ENCODE measurements around the gene CORO7.

GRCh38 chr16:4323845-4324488 is 92.4 kb downstream of the CORO7 start:
- no peak for TF ChIP-seq CTCF (IDR thresholded peaks at IDR 0.05)
- TF ChIP-seq POLR2AphosphoS5 (IDR thresholded peaks at IDR 0.05), result no peak
- TF ChIP-seq POLR2A (IDR thresholded peaks at IDR 0.05), result no peak
- no peak for TF ChIP-seq EP300 (IDR thresholded peaks at IDR 0.05)

Data from gastroesophageal sphincter (tissue), 3 donors.